HepG2 (cell line): ENCODE results near the gene GPR15. TPM values are rescaled to one million over a fixed set of nuclear protein-coding genes. Genes with fewer than 3 reads are reported as not detected.

Experiments
- ATAC-seq: fragments of 200-7000 bp; cut with Tn5 transposase; 3 replicates; pipeline ENCODE4 v1.9.1; 2020; ENCODE audit warnings: mild to moderate bottlenecking, moderate library complexity
- BruUV-seq: library from RNA; stranded (reverse); fragments of 400-500 nt; replicated peaks from 2 replicates; lab custom pipeline; 2021; lab: Mats Ljungman, UMichigan
- CTCF ChIA-PET: fragments of 300-600 bp; formaldehyde crosslinking; extraction: SDS; loops from one replicate; lab custom pipeline; 2021; ENCODE audit warnings: low total read pairs, inconsistent platforms, low intra/inter-chr PET ratio; lab: Yijun Ruan, JAX
- POLR2A ChIA-PET: fragments of 350-600 bp; sonication (Branson Sonifier 250); formaldehyde crosslinking; loops from one replicate; lab custom pipeline; 2020; ENCODE audit warnings: antibody characterized with exemption, inconsistent platforms; lab: Yijun Ruan, JAX
- DNase-seq: peaks from one replicate; pipeline ENCODE4 v3.0.0-alpha.2; 2015; ENCODE audit warnings: low spot score
- FAIRE-seq: peaks from 3 replicates; lab custom pipeline; 2011; peaks lifted over from hg19 to GRCh38; lab: Jason Lieb, UNC
- H2AFZ ChIP-seq: one replicate; pipeline ENCODE4 v1.6.1; 2011; ENCODE audit warnings: low read length, inconsistent platforms
- H3K27ac ChIP-seq: fragments of 300-600 bp; 3 replicates; pipeline ENCODE4 v1.8.0; 2011; ENCODE audit warnings: mixed run types, mild to moderate bottlenecking, mixed read lengths, low read length, inconsistent platforms; ENCODE audit not compliant: insufficient read depth; ENCODE audit errors: extremely low read length
- H3K27me3 ChIP-seq, 2 experiments: fragments of 200-600 bp in 1 of 2; 2 replicates in 1 of 2; 3 replicates in 1 of 2; pipeline versions ENCODE4 v1.6.0 to v1.8.0; 2011; ENCODE audit warnings: low read length in 2 of 2, mild to moderate bottlenecking in 2 of 2, moderate library complexity in 2 of 2, inconsistent platforms in 1 of 2; ENCODE audit not compliant: insufficient read depth in 2 of 2, control insufficient read depth in 1 of 2
- H3K36me3 ChIP-seq, 2 experiments: fragments of 200-600 bp in 1 of 2; replicated peaks in 1 of 2; 2 replicates in 1 of 2; 3 replicates in 1 of 2; pipeline versions ENCODE4 v1.5.1 to v1.8.0; 2011; ENCODE audit warnings: low read length in 2 of 2, inconsistent platforms in 1 of 2; ENCODE audit not compliant: insufficient read depth in 2 of 2, control insufficient read depth in 1 of 2
- H3K4me1 ChIP-seq: 2 replicates; pipeline ENCODE4 v1.5.1; 2012; ENCODE audit warnings: low read length, inconsistent platforms; ENCODE audit not compliant: insufficient read depth
- H3K4me2 ChIP-seq: 2 replicates; pipeline ENCODE4 v1.6.0; 2011; ENCODE audit warnings: low read depth, low read length, inconsistent platforms
- H3K4me3 ChIP-seq, 3 experiments: fragments of 200-600 bp in 1 of 3; sonication (generic), shearing (Covaris generic) in 1 of 3; replicated peaks in 1 of 3; 2 replicates each; pipeline ENCODE4 v1.5.1; 2011 to 2016; ENCODE audit warnings: low read length in 3 of 3, inconsistent platforms in 2 of 3, low read depth in 2 of 3, mild to moderate bottlenecking in 2 of 3, control low read depth in 1 of 3, mixed read lengths in 1 of 3; ENCODE audit not compliant: insufficient read depth in 1 of 3
- H3K79me2 ChIP-seq: one replicate; pipeline ENCODE4 v1.6.1; 2011; ENCODE audit warnings: low read length, inconsistent platforms; ENCODE audit not compliant: insufficient read depth
- H3K9ac ChIP-seq: 2 replicates; pipeline ENCODE4 v1.6.0; 2011; ENCODE audit warnings: mild to moderate bottlenecking, low read depth, low read length, inconsistent platforms; ENCODE audit not compliant: insufficient read depth
- H3K9me3 ChIP-seq: 2 replicates; pipeline ENCODE4 v1.5.1; 2012; ENCODE audit warnings: mild to moderate bottlenecking, low read length
- H4K20me1 ChIP-seq: 2 replicates; pipeline ENCODE4 v1.6.0; 2011; ENCODE audit warnings: inconsistent platforms, mild to moderate bottlenecking, low read length, moderate library complexity; ENCODE audit not compliant: insufficient read depth
- ERF ChIP-seq: IDR thresholded peaks from 2 replicates; pipeline ENCODE4 v1.6.1; 2018; ENCODE audit warnings: missing biosample characterization, missing genetic modification reagents
- EZH2 ChIP-seq: conservative IDR thresholded peaks from 2 replicates; pipeline ENCODE4 v1.6.1; 2012; ENCODE audit warnings: mild to moderate bottlenecking, low read depth, low read length, moderate library complexity
- KDM6A ChIP-seq: IDR thresholded peaks from 2 replicates; pipeline ENCODE4 v1.6.1; 2016; ENCODE audit warnings: low read depth
- RXRA ChIP-seq: sonication (generic); formaldehyde crosslinking; IDR thresholded peaks from 2 replicates; pipeline ENCODE4 v1.5.1; 2020; ENCODE audit warnings: missing genetic modification reagents
- TGIF2 ChIP-seq: IDR thresholded peaks from 2 replicates; pipeline ENCODE4 v1.6.1; 2016; ENCODE audit warnings: control low read depth, missing compliant biosample characterization
- WGBS: methylation state at CpG from one replicate; pipeline ENCODE4 v1.1.6; 2017; ENCODE audit warnings: low lambda C conversion rate; 5-methylcytosine and 5-hydroxymethylcytosine counted together
- in situ Hi-C: cut with HindIII; loops from 2 replicates; pipeline ENCODE4 v1.10.0; 2017; ENCODE audit warnings: low pct_unique_long_range_greater_than_20kb; ENCODE audit not compliant: extremely low pct_ligation_motif_present
- intact Hi-C: fragments of 100-400 bp; cut with micrococcal nuclease; formaldehyde crosslinking; loops from one replicate; pipeline ENCODE4 v1.10.0; 2022; ENCODE audit not compliant: unreplicated experiment
- polyA plus RNA-seq, 8 experiments: library from polyadenylated mRNA; depleted of rRNA in 3 of 8; stranded (reverse) in 7 of 8; unstranded in 1 of 8; fragments of >200 nt; fragmentation: Illumina TruSeq in 4 of 8; extraction: Trizol in 4 of 8; gene quantifications; 2 replicates each; pipeline versions ENCODE4 v1.2.1 to v1.2.3, GENCODE V29; 2011 to 2016; ENCODE audit warnings: low read depth in 4 of 8, missing spikeins in 1 of 8, mixed read lengths in 1 of 8; ENCODE audit not compliant: insufficient read depth in 1 of 8
- total RNA-seq, 5 experiments: library from RNA; depleted of rRNA; stranded (reverse); fragments of >200 nt; fragmentation: Illumina TruSeq; extraction: Trizol; gene quantifications; 2 replicates each; pipeline ENCODE4 v1.2.3, GENCODE V29; 2016; ENCODE audit warnings: low read depth in 1 of 5
- TF ChIP-seq, protein P1 (sequence below): sonication (generic); formaldehyde crosslinking; IDR thresholded peaks from 2 replicates; pipeline ENCODE4 v1.4.0; 2020; ENCODE audit warnings: mild to moderate bottlenecking, missing genetic modification reagents

Gene GPR15
- total and polyA plus RNA-seq, 2 of the 13 experiments (the other 11 are each of a cell fraction or from before 2014, with no cell fraction given) = not detected

GRCh38 chr3:98532275-98532637 lies 478 bp downstream of the GPR15 start:
- Histone ChIP-seq H3K27ac (no peak overlapping the region), H3K4me1 (peaks cover 18% of the 10 kb centered on the region), H3K9me3 (no peaks in the 10 kb centered on the region), H2AFZ (no peak overlapping the region), H4K20me1 (no peaks in the 10 kb centered on the region), H3K4me2 (no peak overlapping the region), H3K4me3 (no peak overlapping the region), H3K27me3 (0 out of 5 replicates have a peak, but pooled peaks cover 0 to 4% of the 10 kb centered on the region in 2 experiments), H3K79me2 (no peaks in the 10 kb centered on the region), H3K36me3 (no peaks in the 10 kb centered on the region), H3K9ac (no peak overlapping the region)
- TF ChIP-seq TGIF2 (CRISPR knock-in tag) (no peak), RXRA (no peak), KDM6A (CRISPR knock-in tag) (no peak), EZH2 (no peak), ERF (CRISPR knock-in tag) (no peak)
- TF ChIP-seq, protein P1, sequence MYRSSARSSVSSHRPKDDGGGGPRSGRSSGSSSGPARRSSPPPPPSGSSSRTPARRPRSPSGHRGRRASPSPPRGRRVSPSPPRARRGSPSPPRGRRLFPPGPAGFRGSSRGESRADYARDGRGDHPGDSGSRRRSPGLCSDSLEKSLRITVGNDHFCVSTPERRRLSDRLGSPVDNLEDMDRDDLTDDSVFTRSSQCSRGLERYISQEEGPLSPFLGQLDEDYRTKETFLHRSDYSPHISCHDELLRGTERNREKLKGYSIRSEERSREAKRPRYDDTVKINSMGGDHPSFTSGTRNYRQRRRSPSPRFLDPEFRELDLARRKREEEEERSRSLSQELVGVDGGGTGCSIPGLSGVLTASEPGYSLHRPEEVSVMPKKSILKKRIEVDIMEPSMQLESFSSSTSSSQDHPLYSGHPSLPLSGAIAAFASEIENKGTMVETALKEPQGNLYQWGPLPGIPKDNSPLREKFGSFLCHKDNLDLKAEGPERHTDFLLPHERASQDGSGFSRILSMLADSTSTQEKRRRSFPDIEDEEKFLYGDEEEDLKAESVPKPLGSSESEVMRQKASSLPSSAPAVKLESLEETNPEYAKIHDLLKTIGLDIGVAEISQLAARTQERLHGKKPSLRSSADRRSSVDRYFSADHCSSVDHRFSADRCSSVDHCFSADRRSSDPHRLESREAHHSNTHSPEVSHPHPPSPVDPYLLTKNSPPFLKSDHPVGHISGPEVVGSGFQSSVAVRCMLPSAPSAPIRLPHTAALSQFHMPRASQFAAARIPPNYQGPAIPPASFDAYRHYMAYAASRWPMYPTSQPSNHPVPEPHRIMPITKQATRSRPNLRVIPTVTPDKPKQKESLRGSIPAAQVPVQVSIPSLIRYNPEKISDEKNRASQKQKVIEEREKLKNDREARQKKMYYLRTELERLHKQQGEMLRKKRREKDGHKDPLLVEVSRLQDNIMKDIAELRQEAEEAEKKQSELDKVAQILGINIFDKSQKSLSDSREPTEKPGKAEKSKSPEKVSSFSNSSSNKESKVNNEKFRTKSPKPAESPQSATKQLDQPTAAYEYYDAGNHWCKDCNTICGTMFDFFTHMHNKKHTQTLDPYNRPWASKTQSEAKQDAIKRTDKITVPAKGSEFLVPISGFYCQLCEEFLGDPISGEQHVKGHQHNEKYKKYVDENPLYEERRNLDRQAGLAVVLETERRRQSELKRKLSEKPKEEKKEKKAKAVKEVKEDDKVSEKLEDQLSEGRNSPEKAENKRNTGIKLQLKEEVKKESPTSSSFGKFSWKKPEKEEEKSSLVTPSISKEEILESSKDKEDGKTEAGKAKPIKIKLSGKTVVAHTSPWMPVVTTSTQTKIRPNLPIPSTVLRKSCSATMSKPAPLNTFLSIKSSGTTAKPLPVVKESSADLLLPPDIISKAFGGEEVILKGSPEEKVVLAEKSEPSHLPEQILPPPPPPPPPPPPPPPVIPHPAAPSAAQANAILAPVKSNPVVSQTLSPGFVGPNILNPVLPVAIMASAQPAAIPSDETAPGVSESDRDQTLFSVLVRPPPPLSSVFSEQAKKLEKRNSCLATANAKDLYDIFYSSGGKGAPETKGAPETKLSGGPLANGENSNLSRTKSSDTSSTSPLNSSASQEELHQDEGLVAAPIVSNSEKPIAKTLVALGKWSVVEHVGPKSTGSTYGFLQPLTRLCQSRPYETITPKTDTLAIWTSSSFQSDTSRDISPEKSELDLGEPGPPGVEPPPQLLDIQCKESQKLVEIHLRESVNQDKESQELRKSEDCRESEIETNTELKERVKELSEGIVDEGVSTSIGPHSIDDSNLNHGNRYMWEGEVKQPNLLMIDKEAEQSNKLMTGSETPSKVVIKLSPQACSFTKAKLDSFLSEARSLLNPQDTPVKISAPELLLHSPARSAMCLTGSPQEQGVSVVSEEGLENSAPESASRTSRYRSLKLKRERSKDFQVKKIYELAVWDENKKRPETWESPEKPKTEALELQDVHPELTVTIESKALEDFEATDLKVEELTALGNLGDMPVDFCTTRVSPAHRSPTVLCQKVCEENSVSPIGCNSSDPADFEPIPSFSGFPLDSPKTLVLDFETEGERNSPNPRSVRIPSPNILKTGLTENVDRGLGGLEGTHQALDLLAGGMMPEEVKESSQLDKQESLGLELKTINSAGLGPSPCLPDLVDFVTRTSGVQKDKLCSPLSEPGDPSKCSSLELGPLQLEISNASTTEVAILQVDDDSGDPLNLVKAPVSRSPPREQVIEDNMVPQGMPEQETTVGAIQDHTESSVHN (CRISPR knock-in tag) = no peak
- no TSS peak for BruUV-seq
- CTCF ChIA-PET = no interaction called here
- in situ Hi-C loops = no loop called here
- POLR2A ChIA-PET = no interaction called here
- intact Hi-C loops = no loop called here
- ATAC-seq = no peak
- DNase-seq = no peak
- FAIRE-seq = no peak
- 68% methylated on average over 5 of the region's 5 CpGs for WGBS
